ENCODE measurements around the gene PAGR1. TPM values are rescaled to one million over a fixed set of nuclear protein-coding genes. Genes with fewer than 3 reads are reported as not detected.

PAGR1 gene
- total and polyA plus RNA-seq, 2 of the 8 experiments (the other 6 are each of a cell fraction or from before 2014, with no cell fraction given) = 35.4 to 56.4 TPM

DNA sequence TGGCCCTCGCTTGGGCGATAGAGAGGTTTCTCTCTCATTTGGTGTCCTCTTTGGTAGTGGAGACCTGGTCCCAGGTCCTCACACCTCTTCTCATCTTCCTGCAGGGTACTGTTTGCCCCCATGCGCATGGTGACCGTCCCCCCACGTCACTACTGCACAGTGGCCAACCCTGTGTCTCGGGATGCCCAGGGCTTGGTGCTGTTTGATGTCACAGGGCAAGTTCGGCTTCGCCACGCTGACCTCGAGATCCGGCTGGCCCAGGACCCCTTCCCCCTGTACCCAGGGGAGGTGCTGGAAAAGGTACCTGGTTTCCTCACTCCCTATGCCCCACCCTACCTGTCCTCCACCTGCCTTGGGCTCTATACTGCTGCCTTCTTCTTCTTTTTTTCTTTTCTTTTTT is 14.8 kb downstream of the PAGR1 start (continued):
- TF ChIP-seq SP1 (IDR thresholded peaks at IDR 0.05; ENCODE audit: low read depth, low read length) (no peak), SIRT6 (IDR thresholded peaks at IDR 0.05; ENCODE audit: low read length) (no peak), ZNF274 (IDR thresholded peaks at IDR 0.05; ENCODE audit: borderline replicate concordance, extremely low read depth, low read length) (no peak), RAD21 (IDR thresholded peaks at IDR 0.05 in 1 of 2, conservative IDR thresholded peaks at IDR 0.05 in 1 of 2; ENCODE audit: low read depth in 2 of 2, low read length in 2 of 2) (no peak), TAF1 (IDR thresholded peaks at IDR 0.05; ENCODE audit: low read depth, low read length) (no peak), TEAD4 (IDR thresholded peaks at IDR 0.05; ENCODE audit: low read depth, low read length) (no peak), RXRA (IDR thresholded peaks at IDR 0.05; ENCODE audit: insufficient read depth, low read depth, low read length) (no peak)
